H9 (cell line): Measurements from ENCODE around the gene SYT7. TPM values are rescaled to one million over a fixed set of nuclear protein-coding genes. Genes with fewer than 3 reads are reported as not detected.

Experiments
- DNase-seq: peaks from one replicate; pipeline ENCODE4 v3.0.0-alpha.2; 2017
- H2AFZ ChIP-seq: one replicate; pipeline ENCODE4 v1.6.1; 2013; ENCODE audit warnings: mild to moderate bottlenecking, low read length, control low read depth, moderate library complexity
- H2AK5ac ChIP-seq: 2 replicates; pipeline ENCODE4 v1.6.1; 2013; ENCODE audit warnings: low read length, control low read depth, mixed read lengths; ENCODE audit not compliant: insufficient read length
- H2BK120ac ChIP-seq: one replicate; pipeline ENCODE4 v1.6.1; 2013; ENCODE audit warnings: low read depth, mild to moderate bottlenecking, low read length, control low read depth, inconsistent platforms; ENCODE audit not compliant: poor library complexity, severe bottlenecking
- H2BK12ac ChIP-seq: 2 replicates; pipeline ENCODE4 v1.6.1; 2013; ENCODE audit warnings: low read length, control low read depth, mixed read lengths, low read depth; ENCODE audit not compliant: insufficient read length
- H2BK15ac ChIP-seq: 2 replicates; pipeline ENCODE4 v1.6.1; 2013; ENCODE audit warnings: low read depth, low read length, control low read depth
- H2BK20ac ChIP-seq: one replicate; pipeline ENCODE4 v1.6.1; 2013; ENCODE audit warnings: low read depth, mild to moderate bottlenecking, low read length, control low read depth, inconsistent platforms; ENCODE audit not compliant: poor library complexity, severe bottlenecking
- H2BK5ac ChIP-seq: 2 replicates; pipeline ENCODE4 v1.6.1; 2013; ENCODE audit warnings: low read length, control low read depth, mixed read lengths; ENCODE audit not compliant: insufficient read length
- H3K14ac ChIP-seq: 2 replicates; pipeline ENCODE4 v1.6.1; 2013; ENCODE audit warnings: low read length, control low read depth; ENCODE audit not compliant: insufficient read depth
- H3K18ac ChIP-seq: 2 replicates; pipeline ENCODE4 v1.6.1; 2013; ENCODE audit warnings: low read depth, mild to moderate bottlenecking, mixed read lengths, low read length, control low read depth; ENCODE audit not compliant: insufficient read length
- H3K23ac ChIP-seq: 2 replicates; pipeline ENCODE4 v1.6.1; 2013; ENCODE audit warnings: low read length, control low read depth, mixed read lengths, low read depth; ENCODE audit not compliant: insufficient read length
- H3K23me2 ChIP-seq: 2 replicates; pipeline ENCODE4 v1.6.1; 2013; ENCODE audit warnings: low read depth, mild to moderate bottlenecking, mixed read lengths, low read length, control low read depth; ENCODE audit not compliant: insufficient read length, poor library complexity, severe bottlenecking
- H3K27ac ChIP-seq: 2 replicates; pipeline ENCODE4 v1.5.1; 2013; ENCODE audit warnings: low read length, control low read depth, mixed read lengths, low read depth; ENCODE audit not compliant: insufficient read length
- H3K27me3 ChIP-seq: 2 replicates; pipeline ENCODE4 v1.6.1; 2013; ENCODE audit warnings: low read length, control low read depth, inconsistent platforms; ENCODE audit not compliant: insufficient read depth
- H3K4ac ChIP-seq: 2 replicates; pipeline ENCODE4 v1.6.1; 2013; ENCODE audit warnings: low read depth, mild to moderate bottlenecking, control low read depth, inconsistent platforms, low read length, moderate library complexity
- H3K4me1 ChIP-seq: 2 replicates; pipeline ENCODE4 v1.6.1; 2013; ENCODE audit warnings: low read length, control low read depth, inconsistent platforms; ENCODE audit not compliant: insufficient read depth
- H3K4me2 ChIP-seq: 2 replicates; pipeline ENCODE4 v1.6.1; 2013; ENCODE audit warnings: low read length, control low read depth, mixed read lengths; ENCODE audit not compliant: insufficient read length, insufficient read depth
- H3K56ac ChIP-seq: 2 replicates; pipeline ENCODE4 v1.6.1; 2013; ENCODE audit warnings: low read depth, mild to moderate bottlenecking, mixed read lengths, low read length, control low read depth; ENCODE audit not compliant: insufficient read length
- H3K79me1 ChIP-seq: 2 replicates; pipeline ENCODE4 v1.6.1; 2013; ENCODE audit warnings: low read depth, mild to moderate bottlenecking, moderate library complexity, low read length, control low read depth, inconsistent platforms; ENCODE audit not compliant: insufficient read depth, poor library complexity, severe bottlenecking
- H3K79me2 ChIP-seq: 2 replicates; pipeline ENCODE4 v1.6.1; 2013; ENCODE audit warnings: low read length, control low read depth, inconsistent platforms; ENCODE audit not compliant: insufficient read depth
- H3K9ac ChIP-seq: 2 replicates; pipeline ENCODE4 v1.6.1; 2013; ENCODE audit warnings: low read length, control low read depth, mixed read lengths; ENCODE audit not compliant: insufficient read length; ENCODE audit errors: extremely low read depth
- H3K9me3 ChIP-seq: one replicate; pipeline ENCODE4 v1.6.1; 2013; ENCODE audit warnings: low read depth, low read length, inconsistent platforms; ENCODE audit not compliant: control insufficient read depth
- H3T11ph ChIP-seq: one replicate; pipeline ENCODE4 v1.6.1; 2013; ENCODE audit warnings: mild to moderate bottlenecking, low read length, control low read depth, inconsistent platforms
- H4K20me1 ChIP-seq: one replicate; pipeline ENCODE4 v1.6.1; 2013; ENCODE audit not compliant: control insufficient read depth, insufficient read length, insufficient read depth
- H4K5ac ChIP-seq: 2 replicates; pipeline ENCODE4 v1.6.1; 2013; ENCODE audit warnings: low read depth, mild to moderate bottlenecking, mixed read lengths, low read length, control low read depth; ENCODE audit not compliant: insufficient read length
- H4K8ac ChIP-seq: replicated peaks from 2 replicates; pipeline ENCODE4 v1.6.1; 2013; ENCODE audit warnings: low read length, control low read depth, mixed read lengths, low read depth; ENCODE audit not compliant: insufficient read length
- H4K91ac ChIP-seq: 2 replicates; pipeline ENCODE4 v1.6.1; 2013; ENCODE audit warnings: low read depth, mild to moderate bottlenecking, moderate library complexity, mixed read lengths, low read length, control low read depth; ENCODE audit not compliant: insufficient read length
- H3K27ac Mint-ChIP-seq, 3 experiments: 2 replicates in 2 of 3; 3 replicates in 1 of 3; pipeline ENCODE4 v1.8.0; 2020 to 2021; ENCODE audit warnings: mixed read lengths in 3 of 3, mild to moderate bottlenecking in 1 of 3, moderate library complexity in 1 of 3
- H3K27me3 Mint-ChIP-seq: 2 replicates; pipeline ENCODE4 v1.8.0; 2021; ENCODE audit warnings: low read depth, mild to moderate bottlenecking, moderate library complexity, mixed read lengths
- H3K36me3 Mint-ChIP-seq, 3 experiments: 2 replicates in 2 of 3; 3 replicates in 1 of 3; pipeline ENCODE4 v1.8.0; 2020 to 2021; ENCODE audit warnings: low read depth in 3 of 3, mixed read lengths in 3 of 3; ENCODE audit not compliant: insufficient read depth in 1 of 3
- H3K4me1 Mint-ChIP-seq, 2 experiments: 2 replicates each; pipeline ENCODE4 v1.8.0; 2020; ENCODE audit warnings: mixed read lengths in 2 of 2
- H3K4me3 Mint-ChIP-seq, 2 experiments: 2 replicates in 1 of 2; 3 replicates in 1 of 2; pipeline ENCODE4 v1.8.0; 2020 to 2021; ENCODE audit warnings: mild to moderate bottlenecking in 2 of 2, mixed read lengths in 2 of 2, moderate library complexity in 1 of 2
- H3K9me3 Mint-ChIP-seq, 2 experiments: 2 replicates in 1 of 2; 3 replicates in 1 of 2; pipeline ENCODE4 v1.8.0; 2020; ENCODE audit warnings: mild to moderate bottlenecking in 2 of 2, mixed read lengths in 2 of 2, moderate library complexity in 1 of 2
- CTCF ChIP-seq: fragments of 200-600 bp; sonication (generic); conservative IDR thresholded peaks from 3 replicates; pipeline ENCODE4 v1.8.0; 2021; ENCODE audit warnings: antibody characterized with exemption, mild to moderate bottlenecking
- WGBS: extraction: QIAGEN DNeasy Blood & Tissue Kit; methylation state at CpG from one replicate; pipeline ENCODE4 v1.1.7; 2013; ENCODE audit warnings: missing lambda C conversion rate, low lambda C conversion rate, mixed read lengths; ENCODE audit not compliant: insufficient read length; ENCODE audit errors: extremely low coverage; 5-methylcytosine and 5-hydroxymethylcytosine counted together
- total RNA-seq: library from RNA; stranded (reverse); gene quantifications from 2 replicates; pipeline ENCODE4 v1.2.1, GENCODE V29; 2021

SYT7 gene
- total RNA-seq, 1 experiment from 2014 or later, result 8.8 TPM

GRCh38 chr11:61515686-61516085 lies 65.2 kb downstream of the SYT7 start:
- H3K4ac ChIP-seq, result no peak overlapping the region
- no peak overlapping the region for H3K14ac ChIP-seq
- H2AK5ac ChIP-seq, result no peak overlapping the region
- H4K91ac ChIP-seq, result no peak overlapping the region
- no peaks in the 10 kb centered on the region; a peak in 1 of 5 replicates for H3K9me3 Mint-ChIP-seq
- H2BK20ac ChIP-seq, result no peak overlapping the region
- no peak overlapping the region for H3K4me3 Mint-ChIP-seq
- no peak overlapping the region for H3K4me2 ChIP-seq
- H2BK5ac ChIP-seq, result no peak overlapping the region
- peaks cover 25% of the 10 kb centered on the region for H3K27me3 Mint-ChIP-seq
- H3K27ac ChIP-seq, result no peak overlapping the region
- no peaks in the 10 kb centered on the region for H3K79me1 ChIP-seq
- no peak overlapping the region for H2AFZ ChIP-seq
- H3T11ph ChIP-seq, result no peak overlapping the region
- H3K36me3 Mint-ChIP-seq, result no peaks in the 10 kb centered on the region
- H3K79me2 ChIP-seq, result no peaks in the 10 kb centered on the region
- no peak overlapping the region for H4K5ac ChIP-seq
- no peak for TF ChIP-seq CTCF
- H3K23me2 ChIP-seq, result peaks cover 6% of the 10 kb centered on the region
- H3K4me1 Mint-ChIP-seq, result peaks cover 44 to 61% of the 10 kb centered on the region in 2 experiments
- H2BK120ac ChIP-seq, result no peak overlapping the region
- no peak overlapping the region for H2BK15ac ChIP-seq
- no peak overlapping the region for H3K9ac ChIP-seq
- peak; percentile 59 for DNase-seq
- H4K8ac ChIP-seq, result no peak overlapping the region
- no CpG with 5 or more reads among the region's 10 CpGs for WGBS
- H4K20me1 ChIP-seq, result no peaks in the 10 kb centered on the region
- no peaks in the 10 kb centered on the region for H3K9me3 ChIP-seq
- no peak overlapping the region for H2BK12ac ChIP-seq
- no peaks in the 10 kb centered on the region; the same call in 1 of the 2 replicates for H3K27me3 ChIP-seq
- no peak overlapping the region for H3K56ac ChIP-seq
- no peak overlapping the region for H3K18ac ChIP-seq
- peaks cover 17% of the 10 kb centered on the region for H3K4me1 ChIP-seq
- no peak overlapping the region for H3K23ac ChIP-seq
- no peak overlapping the region; a peak in 1 of 7 replicates for H3K27ac Mint-ChIP-seq
